ENCODE data around the gene ATP8A2. TPM values are rescaled to one million over a fixed set of nuclear protein-coding genes. Genes with fewer than 3 reads are reported as not detected.

Gene ATP8A2
- total RNA-seq, 6 experiments from 2014 or later = not detected

GRCh38 chr13:25578526-25578925 is 206.8 kb downstream of the ATP8A2 start:
- no peak for ATAC-seq
- Histone ChIP-seq H3K4me3 (no peak overlapping the region), H3K27ac (no peak overlapping the region), H3K9me3 (no peaks in the 10 kb centered on the region), H3K4me1 (no peaks in the 10 kb centered on the region), H3K36me3 (no peaks in the 10 kb centered on the region), H3K27me3 (no peaks in the 10 kb centered on the region)
- intact Hi-C loops (cut with DNase I) = loop anchor here (5.0 to 10.0 kb wide), 2 partner anchors 496 to 499 kb away; no protein-coding TSS in a partner anchor
- no peak for DNase-seq
- TF ChIP-seq, protein P1, sequence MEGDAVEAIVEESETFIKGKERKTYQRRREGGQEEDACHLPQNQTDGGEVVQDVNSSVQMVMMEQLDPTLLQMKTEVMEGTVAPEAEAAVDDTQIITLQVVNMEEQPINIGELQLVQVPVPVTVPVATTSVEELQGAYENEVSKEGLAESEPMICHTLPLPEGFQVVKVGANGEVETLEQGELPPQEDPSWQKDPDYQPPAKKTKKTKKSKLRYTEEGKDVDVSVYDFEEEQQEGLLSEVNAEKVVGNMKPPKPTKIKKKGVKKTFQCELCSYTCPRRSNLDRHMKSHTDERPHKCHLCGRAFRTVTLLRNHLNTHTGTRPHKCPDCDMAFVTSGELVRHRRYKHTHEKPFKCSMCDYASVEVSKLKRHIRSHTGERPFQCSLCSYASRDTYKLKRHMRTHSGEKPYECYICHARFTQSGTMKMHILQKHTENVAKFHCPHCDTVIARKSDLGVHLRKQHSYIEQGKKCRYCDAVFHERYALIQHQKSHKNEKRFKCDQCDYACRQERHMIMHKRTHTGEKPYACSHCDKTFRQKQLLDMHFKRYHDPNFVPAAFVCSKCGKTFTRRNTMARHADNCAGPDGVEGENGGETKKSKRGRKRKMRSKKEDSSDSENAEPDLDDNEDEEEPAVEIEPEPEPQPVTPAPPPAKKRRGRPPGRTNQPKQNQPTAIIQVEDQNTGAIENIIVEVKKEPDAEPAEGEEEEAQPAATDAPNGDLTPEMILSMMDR (IDR thresholded peaks at IDR 0.05) = no peak
- no peak for TF ChIP-seq POLR2A (IDR thresholded peaks at IDR 0.05)
- 46% methylated on average over 2 of the region's 2 CpGs for WGBS (ENCODE audit: insufficient coverage, low coverage, low lambda C conversion rate, missing lambda C conversion rate)

- no peak for DNase-seq
- intact Hi-C loops (cut with DNase I) = loop anchor here (5.0 to 10.0 kb wide), 2 partner anchors 496 to 498 kb away; no protein-coding TSS in a partner anchor
- 71% methylated on average over 6 of the region's 8 CpGs for WGBS (ENCODE audit: insufficient coverage, low coverage, low lambda C conversion rate, missing lambda C conversion rate)
- Histone ChIP-seq H3K9me3 (no peaks in the 10 kb centered on the region), H3K27ac (no peak overlapping the region), H3K27me3 (no peaks in the 10 kb centered on the region), H3K4me1 (no peaks in the 10 kb centered on the region), H3K4me3 (no peak overlapping the region), H3K36me3 (no peaks in the 10 kb centered on the region)
- no peak for ATAC-seq
- TF ChIP-seq POLR2A (IDR thresholded peaks at IDR 0.05) = no peak
- TF ChIP-seq, protein P1 (IDR thresholded peaks at IDR 0.05) = no peak
These were observed 207.4 kb downstream of the ATP8A2 start for GRCh38 chr13:25579221-25579620.

GRCh38 chr13:25581351-25581750 is 209.6 kb downstream of the ATP8A2 start:
- Histone ChIP-seq H3K27me3 (no peaks in the 10 kb centered on the region), H3K4me3 (no peak overlapping the region), H3K9me3 (no peaks in the 10 kb centered on the region), H3K4me1 (no peaks in the 10 kb centered on the region), H3K36me3 (no peaks in the 10 kb centered on the region), H3K27ac (no peak overlapping the region)
- 41% methylated on average over 2 of the region's 2 CpGs for WGBS (ENCODE audit: insufficient coverage, low coverage, low lambda C conversion rate, missing lambda C conversion rate)
- TF ChIP-seq, protein P1 (IDR thresholded peaks at IDR 0.05) = no peak
- no peak for TF ChIP-seq POLR2A (IDR thresholded peaks at IDR 0.05)
- intact Hi-C loops (cut with DNase I) = loop anchor here in 1 of 2 donors (5.0 kb wide), 1 partner anchor 476 kb away; no protein-coding TSS in a partner anchor
- DNase-seq (no peak), ATAC-seq (no peak)

GRCh38 chr13:25584087-25584486 is 212.3 kb downstream of the ATP8A2 start:
- WGBS (ENCODE audit: insufficient coverage, low coverage, low lambda C conversion rate, missing lambda C conversion rate) = 44% methylated on average over 6 of the region's 6 CpGs
- H3K4me3 ChIP-seq = no peak overlapping the region
- H3K36me3 ChIP-seq = no peaks in the 10 kb centered on the region
- H3K4me1 ChIP-seq = no peaks in the 10 kb centered on the region
- H3K27me3 ChIP-seq = no peaks in the 10 kb centered on the region
- DNase-seq (no peak), ATAC-seq (no peak)
- H3K9me3 ChIP-seq = no peaks in the 10 kb centered on the region
- intact Hi-C loops (cut with DNase I) = loop anchor here in 1 of 2 donors (5.0 kb wide), 1 partner anchor 473 kb away; no protein-coding TSS in a partner anchor
- no peak for TF ChIP-seq POLR2A (IDR thresholded peaks at IDR 0.05)
- TF ChIP-seq, protein P1 (IDR thresholded peaks at IDR 0.05) = no peak
- H3K27ac ChIP-seq = no peak overlapping the region

All from right lobe of liver (tissue), 6 donors.